Neural progenitor cell (in vitro differentiated cells): ENCODE results near the gene NSMF. TPM values are rescaled to one million over a fixed set of nuclear protein-coding genes. Genes with fewer than 3 reads are reported as not detected.
"Not testable (repeated sequence)": the region's sequence is repeated elsewhere in the genome, so short reads cannot be mapped to it uniquely, and the experiment has no call there.

Experiments
- DNase-seq: peaks from one replicate; pipeline ENCODE4 v3.0.0-alpha.2; 2016; ENCODE audit warnings: low spot score
- H2AFZ ChIP-seq: fragments of 200-600 bp; sonication (generic); replicated peaks from 2 replicates; pipeline ENCODE4 v1.6.1; 2016; ENCODE audit warnings: antibody characterized with exemption
- H3F3A ChIP-seq: fragments of 200-600 bp; sonication (generic); 2 replicates; pipeline ENCODE4 v1.6.1; 2016; ENCODE audit warnings: antibody characterized with exemption, low read depth
- H3K27ac ChIP-seq: fragments of 200-600 bp; sonication (generic); 2 replicates; pipeline ENCODE4 v1.5.1; 2016; ENCODE audit warnings: mild to moderate bottlenecking
- H3K27me3 ChIP-seq: fragments of 200-600 bp; sonication (generic); 2 replicates; pipeline ENCODE4 v1.6.1; 2016; ENCODE audit warnings: mild to moderate bottlenecking, moderate library complexity
- H3K36me3 ChIP-seq: fragments of 200-600 bp; sonication (generic); 2 replicates; pipeline ENCODE4 v1.5.1; 2016
- H3K4me1 ChIP-seq: fragments of 200-600 bp; sonication (generic); 2 replicates; pipeline ENCODE4 v1.6.1; 2016; ENCODE audit warnings: mixed run types
- H3K4me2 ChIP-seq: fragments of 200-600 bp; sonication (generic); 2 replicates; pipeline ENCODE4 v1.6.1; 2016
- H3K4me3 ChIP-seq: fragments of 200-600 bp; sonication (generic); 2 replicates; pipeline ENCODE4 v1.5.1; 2016
- H3K79me2 ChIP-seq: fragments of 200-600 bp; sonication (generic); 2 replicates; pipeline ENCODE4 v1.6.1; 2016; ENCODE audit warnings: low read depth
- H3K9ac ChIP-seq: fragments of 200-600 bp; sonication (generic); 2 replicates; pipeline ENCODE4 v1.6.1; 2016
- H3K9me3 ChIP-seq: fragments of 200-600 bp; sonication (generic); 2 replicates; pipeline ENCODE4 v1.5.1; 2016; ENCODE audit warnings: low read depth
- H4K20me1 ChIP-seq: fragments of 200-600 bp; sonication (generic); 2 replicates; pipeline ENCODE4 v1.6.1; 2016; ENCODE audit warnings: low read depth
- H3K27ac Mint-ChIP-seq: 3 replicates; pipeline ENCODE4 v1.8.0; 2021; ENCODE audit warnings: mixed read lengths
- H3K27me3 Mint-ChIP-seq: 2 replicates; pipeline ENCODE4 v1.8.0; 2022; ENCODE audit warnings: low read depth, mild to moderate bottlenecking, inconsistent platforms, moderate library complexity, mixed read lengths; ENCODE audit not compliant: insufficient read depth
- H3K36me3 Mint-ChIP-seq: 3 replicates; pipeline ENCODE4 v1.8.0; 2021; ENCODE audit warnings: mixed read lengths
- H3K4me1 Mint-ChIP-seq: 3 replicates; pipeline ENCODE4 v1.8.0; 2021; ENCODE audit warnings: mixed read lengths
- H3K4me3 Mint-ChIP-seq: 3 replicates; pipeline ENCODE4 v1.8.0; 2021; ENCODE audit warnings: mild to moderate bottlenecking, moderate library complexity, mixed read lengths
- H3K9me3 Mint-ChIP-seq: 3 replicates; pipeline ENCODE4 v1.8.0; 2020; ENCODE audit warnings: mixed read lengths
- EZH2 ChIP-seq: fragments of 200-600 bp; sonication (generic); IDR thresholded peaks from 2 replicates; pipeline ENCODE4 v1.6.1; 2017; ENCODE audit warnings: antibody characterized with exemption, mild to moderate bottlenecking, moderate library complexity
- EZH2phosphoT487 ChIP-seq: fragments of 200-600 bp; sonication (generic); IDR thresholded peaks from 2 replicates; pipeline ENCODE4 v1.6.1; 2017; ENCODE audit warnings: antibody characterized with exemption
- total RNA-seq: library from RNA; depleted of rRNA; stranded (reverse); fragments of >200 nt; gene quantifications from 2 replicates; pipeline ENCODE4 v1.2.3, GENCODE V29; 2015; ENCODE audit warnings: low replicate concordance
- TF ChIP-seq, protein P1 (sequence below): fragments of 200-600 bp; sonication (generic); IDR thresholded peaks from 2 replicates; pipeline ENCODE4 v1.5.1; 2017; ENCODE audit warnings: antibody characterized with exemption, mild to moderate bottlenecking

The NSMF gene
- total RNA-seq, 1 donor from 2014 or later, result 17.1 TPM

DNA sequence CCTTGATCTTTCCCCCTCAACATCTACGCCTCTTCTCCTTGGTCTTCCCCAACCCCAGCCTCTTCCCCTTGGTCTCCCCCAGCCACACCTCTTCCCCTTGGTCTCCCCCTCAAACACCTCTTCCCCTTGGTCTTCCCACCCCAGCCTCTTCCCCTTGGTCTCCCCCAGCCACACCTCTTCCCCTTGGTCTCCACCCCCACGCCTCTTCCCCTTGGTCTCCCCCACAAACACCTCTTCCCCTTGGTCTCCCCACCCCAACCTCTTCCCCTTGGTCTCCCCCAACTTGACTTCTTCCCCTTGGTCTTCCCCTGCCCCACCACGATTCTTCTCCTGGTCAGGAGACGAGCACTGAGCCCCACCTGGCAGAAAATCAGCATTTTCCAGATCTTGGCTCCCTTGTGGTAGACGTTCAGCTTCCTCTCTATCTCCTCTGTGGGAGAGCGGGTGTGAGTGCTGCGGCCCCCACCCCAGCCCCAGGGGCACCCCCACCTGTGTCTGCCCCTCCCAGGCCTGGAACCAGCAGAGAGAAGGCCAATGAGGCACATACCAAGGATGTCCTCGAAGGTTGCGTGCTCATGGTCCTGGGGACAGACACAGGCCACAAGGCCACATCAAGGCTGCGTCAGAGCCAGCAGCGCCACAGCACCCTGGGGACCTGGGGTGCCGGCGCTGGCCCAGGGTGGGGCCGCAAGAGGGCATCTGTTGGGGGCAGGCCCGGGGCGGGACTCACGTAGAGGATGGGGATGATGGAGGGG, 7.0 kb downstream of the NSMF start:
- H3K4me2 ChIP-seq, result no peak overlapping the region
- no peak overlapping the region for H3K27ac Mint-ChIP-seq
- peaks cover 41% of the 10 kb centered on the region for H4K20me1 ChIP-seq
- no peaks in the 10 kb centered on the region for H3K9me3 ChIP-seq
- no peak overlapping the region for H2AFZ ChIP-seq
- H3K9me3 Mint-ChIP-seq, result no peaks in the 10 kb centered on the region
- H3K4me1 Mint-ChIP-seq, result peaks cover 18% of the 10 kb centered on the region
- H3K9ac ChIP-seq, result no peak overlapping the region
- TF ChIP-seq EZH2phosphoT487 (no peak), EZH2 (no peak)
- TF ChIP-seq, protein P1, sequence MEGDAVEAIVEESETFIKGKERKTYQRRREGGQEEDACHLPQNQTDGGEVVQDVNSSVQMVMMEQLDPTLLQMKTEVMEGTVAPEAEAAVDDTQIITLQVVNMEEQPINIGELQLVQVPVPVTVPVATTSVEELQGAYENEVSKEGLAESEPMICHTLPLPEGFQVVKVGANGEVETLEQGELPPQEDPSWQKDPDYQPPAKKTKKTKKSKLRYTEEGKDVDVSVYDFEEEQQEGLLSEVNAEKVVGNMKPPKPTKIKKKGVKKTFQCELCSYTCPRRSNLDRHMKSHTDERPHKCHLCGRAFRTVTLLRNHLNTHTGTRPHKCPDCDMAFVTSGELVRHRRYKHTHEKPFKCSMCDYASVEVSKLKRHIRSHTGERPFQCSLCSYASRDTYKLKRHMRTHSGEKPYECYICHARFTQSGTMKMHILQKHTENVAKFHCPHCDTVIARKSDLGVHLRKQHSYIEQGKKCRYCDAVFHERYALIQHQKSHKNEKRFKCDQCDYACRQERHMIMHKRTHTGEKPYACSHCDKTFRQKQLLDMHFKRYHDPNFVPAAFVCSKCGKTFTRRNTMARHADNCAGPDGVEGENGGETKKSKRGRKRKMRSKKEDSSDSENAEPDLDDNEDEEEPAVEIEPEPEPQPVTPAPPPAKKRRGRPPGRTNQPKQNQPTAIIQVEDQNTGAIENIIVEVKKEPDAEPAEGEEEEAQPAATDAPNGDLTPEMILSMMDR, result no peak
- H3K27ac ChIP-seq, result no peak overlapping the region
- no peak overlapping the region for H3K4me3 ChIP-seq
- peaks cover 13% of the 10 kb centered on the region for H3K4me1 ChIP-seq
- H3F3A ChIP-seq, result peaks cover 15% of the 10 kb centered on the region
- no peaks in the 10 kb centered on the region for H3K27me3 ChIP-seq
- H3K36me3 ChIP-seq, result no peaks in the 10 kb centered on the region
- H3K27me3 Mint-ChIP-seq, result peaks cover 6% of the 10 kb centered on the region
- peaks cover 5% of the 10 kb centered on the region for H3K36me3 Mint-ChIP-seq
- DNase-seq, result no peak
- H3K4me3 Mint-ChIP-seq, result no peak overlapping the region
- no peaks in the 10 kb centered on the region for H3K79me2 ChIP-seq

DNA sequence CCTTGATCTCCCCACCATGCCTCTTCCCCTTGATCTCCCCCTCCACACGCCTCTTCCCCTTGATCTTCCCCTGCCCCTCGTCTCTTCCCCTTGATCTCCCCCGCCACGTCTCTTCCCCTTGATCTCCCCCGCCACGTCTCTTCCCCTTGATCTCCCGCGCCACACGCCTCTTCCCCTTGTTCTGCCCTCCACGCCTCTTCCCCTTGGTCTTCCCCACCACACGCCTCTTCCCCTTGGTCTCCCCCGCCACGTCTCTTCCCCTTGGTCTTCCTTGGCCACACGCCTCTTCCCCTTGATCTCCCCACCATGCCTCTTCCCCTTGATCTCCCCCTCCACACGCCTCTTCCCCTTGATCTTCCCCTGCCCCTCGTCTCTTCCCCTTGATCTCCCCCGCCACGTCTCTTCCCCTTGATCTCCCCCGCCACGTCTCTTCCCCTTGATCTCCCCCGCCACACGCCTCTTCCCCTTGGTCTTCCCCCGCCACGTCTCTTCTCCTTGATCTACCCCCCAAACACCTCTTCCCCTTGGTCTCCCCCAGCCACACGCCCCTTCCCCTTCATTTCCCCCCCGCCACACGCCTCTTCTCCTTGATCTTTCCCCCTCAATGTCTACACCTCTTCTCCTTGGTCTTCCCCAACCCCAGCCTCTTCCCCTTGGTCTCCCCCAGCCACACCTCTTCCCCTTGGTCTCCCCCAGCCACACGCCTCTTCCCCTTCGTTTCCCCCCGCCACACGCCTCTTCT, 7.7 kb downstream of the NSMF start:
- not testable (repeated sequence) for H3K4me3 ChIP-seq, H3K27me3 Mint-ChIP-seq, H3K9me3 ChIP-seq, H3K36me3 ChIP-seq, H2AFZ ChIP-seq, H3K27ac Mint-ChIP-seq, H3K79me2 ChIP-seq, H3K9ac ChIP-seq, H3K4me2 ChIP-seq, H3K27ac ChIP-seq, H3K36me3 Mint-ChIP-seq, H3K27me3 ChIP-seq, H3K9me3 Mint-ChIP-seq, H3K4me3 Mint-ChIP-seq, DNase-seq
- peaks cover 18% of the 10 kb centered on the region for H3K4me1 Mint-ChIP-seq
- Histone ChIP-seq H3K4me1 (peaks cover 13% of the 10 kb centered on the region), H3F3A (peaks cover 15% of the 10 kb centered on the region), H4K20me1 (peaks cover 34% of the 10 kb centered on the region)

DNA sequence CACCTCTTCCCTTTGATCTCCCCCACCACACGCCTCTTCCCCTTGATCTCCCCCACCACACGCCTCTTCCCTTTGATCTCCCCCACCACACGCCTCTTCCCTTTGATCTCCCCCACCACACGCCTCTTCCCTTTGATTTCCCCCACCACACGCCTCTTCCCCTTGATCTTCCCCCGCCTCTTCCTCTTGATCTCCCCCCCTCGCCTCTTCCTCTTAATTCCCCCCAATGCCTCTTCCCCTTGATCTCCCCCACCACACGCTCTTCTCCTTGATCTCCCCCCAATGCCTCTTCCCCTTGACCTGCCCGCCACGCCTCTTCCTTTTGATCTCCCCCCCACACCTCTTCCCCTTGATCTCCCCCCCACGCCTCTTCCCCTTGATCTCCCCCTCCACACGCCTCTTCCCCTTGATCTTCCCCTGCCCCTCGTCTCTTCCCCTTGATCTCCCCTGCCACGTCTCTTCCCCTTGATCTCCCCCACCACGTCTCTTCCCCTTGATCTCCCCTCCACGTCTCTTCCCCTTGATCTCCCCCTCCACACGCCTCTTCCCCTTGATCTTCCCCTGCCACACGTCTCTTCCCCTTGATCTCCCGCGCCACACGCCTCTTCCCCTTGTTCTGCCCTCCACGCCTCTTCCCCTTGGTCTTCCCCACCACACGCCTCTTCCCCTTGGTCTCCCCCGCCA, 8.5 kb downstream of the NSMF start:
- H3K4me3 Mint-ChIP-seq, H3K27ac Mint-ChIP-seq, H3K4me3 ChIP-seq, H3K27me3 Mint-ChIP-seq, H3K9me3 Mint-ChIP-seq, DNase-seq, H3K79me2 ChIP-seq, H3K27ac ChIP-seq, H3K9ac ChIP-seq, H3K36me3 ChIP-seq, H3K9me3 ChIP-seq, H2AFZ ChIP-seq, H3K27me3 ChIP-seq, H3K4me2 ChIP-seq, H3K36me3 Mint-ChIP-seq: not testable (repeated sequence)
- H3K4me1 Mint-ChIP-seq, result peaks cover 21% of the 10 kb centered on the region
- peaks cover 27% of the 10 kb centered on the region for H4K20me1 ChIP-seq
- H3K4me1 ChIP-seq, result peaks cover 13% of the 10 kb centered on the region
- peaks cover 21% of the 10 kb centered on the region for H3F3A ChIP-seq

DNA sequence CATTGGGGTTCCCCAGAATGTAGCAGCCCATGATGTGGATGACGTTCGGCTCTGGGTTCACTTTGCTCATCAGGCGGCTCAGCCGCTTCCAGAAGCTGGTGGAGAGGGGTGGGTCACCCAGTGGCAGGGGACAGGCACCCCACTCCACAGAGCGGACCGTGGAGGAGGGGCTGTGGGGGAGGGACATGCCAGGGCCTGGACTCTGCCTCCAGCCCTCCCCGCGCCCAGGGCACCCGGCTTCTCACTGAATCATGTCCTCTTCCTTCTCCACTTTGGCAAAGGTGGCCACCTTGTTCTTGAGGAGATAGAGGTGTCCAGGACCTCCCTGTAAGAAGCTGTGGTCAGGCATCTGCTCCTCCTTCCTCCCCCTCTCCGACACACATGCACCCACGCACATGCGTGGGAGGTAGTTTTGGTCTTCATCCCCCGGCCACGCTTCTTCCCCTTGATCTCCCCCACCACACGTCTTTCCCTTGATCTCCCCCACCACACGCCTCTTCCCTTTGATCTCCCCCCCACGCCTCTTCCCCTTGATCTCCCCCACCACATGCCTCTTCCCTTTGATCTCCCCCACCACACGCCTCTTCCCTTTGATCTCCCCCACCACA, 9.1 kb downstream of the NSMF start:
- H2AFZ ChIP-seq, result no peak overlapping the region
- Mint-ChIP-seq H3K27ac (no peak overlapping the region), H3K9me3 (no peaks in the 10 kb centered on the region), H3K4me1 (peaks cover 26% of the 10 kb centered on the region), H3K4me3 (no peak overlapping the region), H3K36me3 (peaks cover 3% of the 10 kb centered on the region), H3K27me3 (peaks cover 10% of the 10 kb centered on the region)
- DNase-seq, result no peak
- TF ChIP-seq EZH2phosphoT487 (no peak), EZH2 (no peak)
- TF ChIP-seq, protein P1, result no peak
- H3K9me3 ChIP-seq, result no peaks in the 10 kb centered on the region
- no peaks in the 10 kb centered on the region for H3K36me3 ChIP-seq
- no peak overlapping the region for H3K4me2 ChIP-seq
- H3K27me3 ChIP-seq, result no peaks in the 10 kb centered on the region
- no peaks in the 10 kb centered on the region for H3K79me2 ChIP-seq
- peaks cover 19% of the 10 kb centered on the region for H3F3A ChIP-seq
- H3K27ac ChIP-seq, result no peak overlapping the region
- H4K20me1 ChIP-seq, result peaks cover 20% of the 10 kb centered on the region
- H3K4me3 ChIP-seq, result no peak overlapping the region
- H3K4me1 ChIP-seq, result peaks cover 13% of the 10 kb centered on the region
- no peak overlapping the region for H3K9ac ChIP-seq
